ENCODE results near the gene IGSF21.

Gene IGSF21

GRCh38 chr1:18278946-18279345 is 171.3 kb downstream of the IGSF21 start:
- no peak for DNase-seq

GRCh38 chr1:18279351-18280074 is 171.9 kb downstream of the IGSF21 start:
- no peak for DNase-seq

GRCh38 chr1:18280956-18281355 is 173.4 kb downstream of the IGSF21 start:
- no peak for DNase-seq

- DNase-seq: no peak
These were observed 175.4 kb downstream of the IGSF21 start for GRCh38 chr1:18282851-18283600.

- DNase-seq: no peak
These were observed 176.2 kb downstream of the IGSF21 start for GRCh38 chr1:18283601-18284385.

GRCh38 chr1:18284805-18285537 is 177.4 kb downstream of the IGSF21 start:
- no peak for DNase-seq

- DNase-seq: no peak
These were observed 177.9 kb downstream of the IGSF21 start for GRCh38 chr1:18285538-18285924.

GRCh38 chr1:18288722-18289121 is 181.1 kb downstream of the IGSF21 start:
- no peak for DNase-seq

- DNase-seq: no peak
These were observed 182.0 kb downstream of the IGSF21 start for GRCh38 chr1:18289597-18289996.

- no peak for DNase-seq
These were observed 183.3 kb downstream of the IGSF21 start for GRCh38 chr1:18290740-18291412.

- DNase-seq: no peak
These were observed 184.9 kb downstream of the IGSF21 start for GRCh38 chr1:18292531-18292930.

- no peak for DNase-seq
These were observed 185.7 kb downstream of the IGSF21 start for GRCh38 chr1:18293291-18293690.

GRCh38 chr1:18294437-18295176 is 187.0 kb downstream of the IGSF21 start:
- no peak for DNase-seq

- no peak for DNase-seq
These were observed 190.5 kb downstream of the IGSF21 start for GRCh38 chr1:18297896-18298648.

GRCh38 chr1:18299441-18300338 is 192.1 kb downstream of the IGSF21 start:
- DNase-seq: no peak

- no peak for DNase-seq
These were observed 192.8 kb downstream of the IGSF21 start for GRCh38 chr1:18300376-18300775.

- no peak for DNase-seq
These were observed 195.3 kb downstream of the IGSF21 start for GRCh38 chr1:18302788-18303413.

- no peak for DNase-seq
These were observed 196.7 kb downstream of the IGSF21 start for GRCh38 chr1:18304151-18304869.
